Measurements from ENCODE around the gene TCEAL5.
"Not testable (repeated sequence)": the region's sequence is repeated elsewhere in the genome, so short reads cannot be mapped to it uniquely, and the experiment has no call there.

Gene TCEAL5

DNA sequence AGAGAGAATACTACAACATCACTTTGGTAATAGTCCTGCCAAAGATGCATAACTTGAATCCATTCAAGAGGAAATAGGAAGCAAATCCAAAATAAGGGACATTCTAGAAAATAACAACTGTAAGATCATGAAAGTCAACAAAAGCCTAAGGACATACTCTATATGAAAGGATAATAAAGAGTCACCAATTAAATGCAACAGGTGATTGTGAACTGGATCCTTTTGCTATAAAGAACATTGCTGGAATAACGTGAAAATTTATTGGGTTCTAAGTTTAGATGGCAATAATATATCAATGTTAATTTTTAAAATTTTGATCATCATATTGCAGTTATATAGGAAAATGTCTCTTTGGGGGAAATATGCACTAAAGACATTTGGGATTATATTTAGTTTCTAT, 41.7 kb downstream of the TCEAL5 start:
- DNase-seq (ENCODE audit: low read depth, low spot score), result no peak

DNA sequence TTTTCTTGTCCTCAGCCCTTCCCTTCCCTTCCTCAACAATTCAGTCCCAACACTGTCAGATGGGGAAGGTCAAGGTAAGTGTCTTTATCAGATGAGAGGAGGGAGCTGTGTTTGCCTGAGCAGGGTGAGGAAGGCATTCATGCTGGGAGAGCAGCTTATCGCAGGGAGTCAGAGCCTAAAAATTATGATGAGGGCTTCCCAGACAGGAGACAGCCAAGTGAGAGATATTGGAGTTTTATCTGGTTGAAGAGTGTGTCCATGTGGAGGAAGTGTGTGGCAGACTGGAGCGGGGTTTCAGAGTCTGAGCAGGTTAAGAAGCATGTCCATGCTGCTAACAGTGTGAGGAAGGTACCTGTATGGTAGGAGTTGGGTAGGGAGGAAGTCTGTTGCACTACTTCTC, 43.3 kb downstream of the TCEAL5 start:
- DNase-seq (ENCODE audit: low read depth, low spot score), result no peak

DNA sequence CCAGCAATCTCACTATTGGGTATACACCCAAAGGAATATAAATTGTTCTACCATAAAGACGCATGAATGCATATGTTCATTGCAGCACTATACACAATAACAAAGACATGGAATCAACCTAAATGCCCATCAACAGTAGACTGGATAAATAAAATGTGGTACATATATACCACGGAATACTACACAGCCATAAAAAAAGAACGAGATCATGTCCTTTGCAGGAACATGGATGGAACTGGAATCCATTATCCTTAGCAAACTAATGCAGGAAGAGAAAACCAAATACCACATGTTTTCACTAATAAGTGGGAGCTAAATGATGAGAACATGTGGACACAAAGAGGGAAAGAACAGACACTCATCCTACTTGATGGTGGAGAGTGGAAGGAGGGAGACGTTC, 50.6 kb downstream of the TCEAL5 start:
- DNase-seq (ENCODE audit: low read depth, low spot score), result not testable (repeated sequence)

Data from smooth muscle cell of the brain vasculature (primary cell).